Smooth muscle cell (in vitro differentiated cells): ENCODE data around the gene LRRN4CL. TPM values are rescaled to one million over a fixed set of nuclear protein-coding genes. Genes with fewer than 3 reads are reported as not detected.

ENCODE experiments used
- DNase-seq: peaks from one replicate; lab custom pipeline; 2025; ENCODE audit not compliant: unreplicated experiment; lab: John Stamatoyannopoulos, UW
- H2AFZ ChIP-seq: fragments of 200-600 bp; sonication (generic); 2 replicates; pipeline ENCODE4 v1.6.0; 2016; ENCODE audit warnings: antibody characterized with exemption, low read depth, mild to moderate bottlenecking
- H3F3A ChIP-seq: fragments of 200-600 bp; sonication (generic); 2 replicates; pipeline ENCODE4 v1.6.0; 2017; ENCODE audit warnings: antibody characterized with exemption, low read depth
- H3K27ac ChIP-seq: fragments of 200-600 bp; sonication (generic); 2 replicates; pipeline ENCODE4 v1.5.1; 2016; ENCODE audit warnings: low read depth, mild to moderate bottlenecking
- H3K27me3 ChIP-seq: fragments of 200-600 bp; sonication (generic); 2 replicates; pipeline ENCODE4 v1.6.1; 2016; ENCODE audit warnings: low read depth, mild to moderate bottlenecking
- H3K36me3 ChIP-seq: fragments of 200-600 bp; sonication (generic); 2 replicates; pipeline ENCODE4 v1.5.1; 2016; ENCODE audit warnings: low read depth
- H3K4me1 ChIP-seq: fragments of 200-600 bp; sonication (generic); 2 replicates; pipeline ENCODE4 v1.5.1; 2016; ENCODE audit warnings: low read depth
- H3K4me2 ChIP-seq: fragments of 200-600 bp; sonication (generic); 2 replicates; pipeline ENCODE4 v1.6.0; 2016; ENCODE audit warnings: mild to moderate bottlenecking
- H3K4me3 ChIP-seq: fragments of 200-600 bp; sonication (generic); 2 replicates; pipeline ENCODE4 v1.5.1; 2016; ENCODE audit warnings: mild to moderate bottlenecking
- H3K79me2 ChIP-seq: fragments of 200-600 bp; sonication (generic); 2 replicates; pipeline ENCODE4 v1.6.0; 2016; ENCODE audit warnings: low read depth, mild to moderate bottlenecking
- H3K9ac ChIP-seq: fragments of 200-600 bp; sonication (generic); 2 replicates; pipeline ENCODE4 v1.6.0; 2016; ENCODE audit warnings: low read depth
- H3K9me3 ChIP-seq: fragments of 200-600 bp; sonication (generic); replicated peaks from 2 replicates; pipeline ENCODE4 v1.5.1; 2016; ENCODE audit warnings: low read depth
- H4K20me1 ChIP-seq: fragments of 200-600 bp; sonication (generic); 2 replicates; pipeline ENCODE4 v1.6.0; 2016; ENCODE audit warnings: low read depth
- CTCF ChIP-seq: fragments of 200-600 bp; sonication (generic); IDR thresholded peaks from 2 replicates; pipeline ENCODE4 v1.5.1; 2017; ENCODE audit warnings: borderline replicate concordance, mild to moderate bottlenecking, antibody characterized with exemption; ENCODE audit not compliant: insufficient read depth, poor library complexity, severe bottlenecking
- WGBS: methylation state at CpG from one replicate; pipeline ENCODE4 v1.1.7; 2016; ENCODE audit warnings: low lambda C conversion rate; 5-methylcytosine and 5-hydroxymethylcytosine counted together
- polyA plus RNA-seq: library from polyadenylated mRNA; unstranded; fragments of >200 nt; fragmentation: Nextera tagmentation; extraction: Ambion mirVana; gene quantifications from 2 replicates; pipeline ENCODE4 v1.2.1, GENCODE V29; 2016
- total RNA-seq: library from RNA; depleted of rRNA; stranded (reverse); fragments of >200 nt; gene quantifications from 2 replicates; pipeline ENCODE4 v1.2.3, GENCODE V29; 2014

The LRRN4CL gene
- total and polyA plus RNA-seq, 2 experiments from 2014 or later = 1.3 TPM; not detected in 1

DNA sequence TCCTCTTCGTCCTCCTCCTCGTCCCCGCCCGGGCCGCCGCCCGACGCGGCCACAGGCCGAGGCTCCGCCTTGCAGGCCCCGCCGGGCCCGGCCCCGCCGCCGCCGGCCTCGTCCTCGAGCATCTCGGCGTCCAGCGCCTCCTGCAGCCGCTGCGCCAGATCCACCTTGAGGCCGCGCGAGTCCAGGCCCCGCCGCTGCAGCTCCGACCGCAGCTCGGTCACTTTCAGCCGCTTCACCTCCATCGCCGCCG lies 37.5 kb upstream of the LRRN4CL start:
- peak overlapping the region; percentile 36 for H2AFZ ChIP-seq
- peaks cover 82% of the 10 kb centered on the region for H3K79me2 ChIP-seq
- peaks cover 47% of the 10 kb centered on the region for H4K20me1 ChIP-seq
- H3K9ac ChIP-seq = peak overlapping the region; percentile 77
- H3K4me1 ChIP-seq = peaks cover 27% of the 10 kb centered on the region
- H3K27me3 ChIP-seq = no peaks in the 10 kb centered on the region
- TF ChIP-seq CTCF = no peak
- peak overlapping the region; percentile 87 for H3K4me3 ChIP-seq
- peaks cover 21% of the 10 kb centered on the region for H3F3A ChIP-seq
- DNase-seq = no peak
- 2% methylated on average over 28 of the region's 37 CpGs for WGBS
- H3K36me3 ChIP-seq = peaks cover 11% of the 10 kb centered on the region
- H3K4me2 ChIP-seq = peak overlapping the region; percentile 99
- H3K27ac ChIP-seq = peak overlapping the region; percentile 89
- no peaks in the 10 kb centered on the region for H3K9me3 ChIP-seq

DNA sequence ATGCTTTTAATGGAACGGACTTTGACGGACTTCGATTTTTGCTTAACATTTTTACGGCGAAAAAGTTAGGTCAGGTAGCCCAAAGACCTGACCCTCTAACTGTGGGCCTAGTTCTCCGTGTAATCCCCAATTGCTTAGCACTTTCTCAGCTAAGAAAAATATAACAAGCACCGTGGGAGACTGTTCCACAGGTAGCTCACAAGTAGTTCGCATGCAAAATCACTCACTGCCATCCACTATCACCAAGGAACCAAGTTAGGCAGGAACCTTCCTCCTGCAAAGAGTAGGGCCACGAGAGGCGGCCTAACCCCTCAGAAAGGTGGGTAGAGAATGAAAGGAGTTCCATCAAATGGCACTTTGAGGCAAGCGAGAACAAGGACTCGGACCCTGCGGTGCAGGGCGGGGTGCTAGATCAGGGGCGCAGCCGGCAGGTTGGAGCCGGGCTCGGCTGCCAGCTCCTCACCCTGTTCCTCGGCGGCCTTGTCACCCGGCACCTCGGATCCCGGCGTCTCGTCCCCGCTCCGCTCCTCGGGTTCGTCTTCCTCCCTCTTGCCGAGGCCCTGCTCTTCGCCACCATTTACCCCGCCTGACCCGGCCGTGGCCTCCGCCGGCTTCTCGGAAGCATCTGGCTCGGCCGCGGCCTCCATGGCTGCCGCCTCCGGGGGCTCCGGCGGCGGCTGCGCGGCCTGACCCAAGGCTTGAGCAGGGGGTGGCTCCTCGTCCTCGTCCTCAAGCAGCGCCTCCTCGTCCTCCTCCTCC lies 37.0 kb upstream of the LRRN4CL start:
- peaks cover 51% of the 10 kb centered on the region for H4K20me1 ChIP-seq
- H3K4me2 ChIP-seq = peak overlapping the region; percentile 99
- under 1% methylated on average over 49 of the region's 51 CpGs for WGBS

GRCh38 chr11:62725646-62726045 lies 36.3 kb upstream of the LRRN4CL start:
- peaks cover 21% of the 10 kb centered on the region for H3K36me3 ChIP-seq
- H3K79me2 ChIP-seq = peaks cover 81% of the 10 kb centered on the region
- H3F3A ChIP-seq = peaks cover 28% of the 10 kb centered on the region
- H3K9me3 ChIP-seq = no peaks in the 10 kb centered on the region
- H2AFZ ChIP-seq = no peak overlapping the region
- H3K27ac ChIP-seq = peak overlapping the region; percentile 89
- no peak for TF ChIP-seq CTCF
- peak overlapping the region; percentile 99 for H3K4me2 ChIP-seq
- peak overlapping the region; percentile 87 for H3K4me3 ChIP-seq
- peaks cover 27% of the 10 kb centered on the region for H3K4me1 ChIP-seq
- no peaks in the 10 kb centered on the region for H3K27me3 ChIP-seq
- peak overlapping the region; percentile 77 for H3K9ac ChIP-seq
- WGBS = 3% methylated on average over 7 of the region's 7 CpGs
- H4K20me1 ChIP-seq = peaks cover 53% of the 10 kb centered on the region
- DNase-seq = no peak

More for the DNA sequence above, 37.0 kb upstream of the LRRN4CL start:
- H3F3A ChIP-seq = peaks cover 23% of the 10 kb centered on the region
- H3K9ac ChIP-seq = peak overlapping the region; percentile 77
- H2AFZ ChIP-seq = no peak overlapping the region
- peak overlapping the region; percentile 87 for H3K4me3 ChIP-seq
- H3K4me1 ChIP-seq = peaks cover 27% of the 10 kb centered on the region
- peaks cover 15% of the 10 kb centered on the region for H3K36me3 ChIP-seq
- no peaks in the 10 kb centered on the region for H3K27me3 ChIP-seq
- no peak for DNase-seq
- no peaks in the 10 kb centered on the region for H3K9me3 ChIP-seq
- H3K79me2 ChIP-seq = peaks cover 82% of the 10 kb centered on the region
- no peak for TF ChIP-seq CTCF
- H3K27ac ChIP-seq = peak overlapping the region; percentile 89

GRCh38 chr11:62724171-62724570 lies 34.8 kb upstream of the LRRN4CL start:
- Histone ChIP-seq H4K20me1 (peaks cover 53% of the 10 kb centered on the region), H3K36me3 (peaks cover 30% of the 10 kb centered on the region), H3K27ac (peak overlapping the region; percentile 89), H2AFZ (no peak overlapping the region), H3F3A (peaks cover 32% of the 10 kb centered on the region), H3K9me3 (no peaks in the 10 kb centered on the region), H3K9ac (peak overlapping the region; percentile 77), H3K4me2 (peak overlapping the region; percentile 99), H3K4me1 (peaks cover 16% of the 10 kb centered on the region), H3K79me2 (peaks cover 80% of the 10 kb centered on the region), H3K4me3 (peak overlapping the region; percentile 87), H3K27me3 (no peaks in the 10 kb centered on the region)
- no peak for TF ChIP-seq CTCF
- 79% methylated on average over 8 of the region's 8 CpGs for WGBS
- no peak for DNase-seq
